ENCODE measurements around the gene MRPL52. TPM values are rescaled to one million over a fixed set of nuclear protein-coding genes. Genes with fewer than 3 reads are reported as not detected.
"Not testable (repeated sequence)": the region's sequence is repeated elsewhere in the genome, so short reads cannot be mapped to it uniquely, and the experiment has no call there.

MRPL52 gene
- total and polyA plus RNA-seq, 8 donors, result 25.2 to 194 (median 134) TPM; not detected in 1

GRCh38 chr14:22822016-22822570 is 7.6 kb upstream of the MRPL52 start:
- no peaks in the 10 kb centered on the region for H3K9me3 ChIP-seq
- H3K36me3 ChIP-seq, result no peaks in the 10 kb centered on the region
- no peaks in the 10 kb centered on the region for H3K27me3 ChIP-seq
- DNase-seq, result peak in 1 of 2 donors; percentile 78
- intact Hi-C loops (cut with DNase I; ENCODE audit: low total_unique reads), result no loop called here
- peaks cover 36 to 78% (median 65%) of the 10 kb centered on the region in 4 donors for H3K4me1 ChIP-seq
- H3K4me3 ChIP-seq, result peak overlapping the region; percentile 43 to 53 (median 44)
- peak overlapping the region; percentile 82 to 91 (median 87) for H3K27ac ChIP-seq
- WGBS, 5 donors, result 37 to 51% (median 43%) methylated on average over 28 to 32 of the region's 32 CpGs
- TF ChIP-seq EP300 (IDR thresholded peaks at IDR 0.05) (no peak), CTCF (IDR thresholded peaks at IDR 0.05) (no peak), POLR2A (IDR thresholded peaks at IDR 0.05) (no peak), POLR2AphosphoS5 (IDR thresholded peaks at IDR 0.05) (no peak)

- Histone ChIP-seq H3K4me3 (peak overlapping the region; percentile 43 to 53 (median 44)), H3K4me1 (peaks cover 32 to 72% (median 63%) of the 10 kb centered on the region in 4 donors), H3K36me3 (no peaks in the 10 kb centered on the region), H3K27ac (peak overlapping the region; percentile 82 to 91 (median 87)), H3K27me3 (no peaks in the 10 kb centered on the region), H3K9me3 (no peaks in the 10 kb centered on the region)
- DNase-seq, result peak; percentile 74 to 95
- WGBS, 5 donors, result 0 to 2% (median 1%) methylated on average over 33 to 34 of the region's 34 CpGs
- TF ChIP-seq CTCF (IDR thresholded peaks at IDR 0.05), result peak in 5 of 7 experiments; percentile 76 to 89 (median 78)
- TF ChIP-seq EP300 (IDR thresholded peaks at IDR 0.05), result no peak
- TF ChIP-seq POLR2A (IDR thresholded peaks at IDR 0.05), result no peak
- peak in 2 of 3 donors; percentile 23 to 31 for TF ChIP-seq POLR2AphosphoS5 (IDR thresholded peaks at IDR 0.05)
- intact Hi-C loops (cut with DNase I; ENCODE audit: low total_unique reads), result no loop called here
These were observed 7.1 kb upstream of the MRPL52 start for GRCh38 chr14:22822571-22823098.

GRCh38 chr14:22824711-22825359 is 4.9 kb upstream of the MRPL52 start:
- Histone ChIP-seq H3K36me3 (no peaks in the 10 kb centered on the region), H3K27ac (peak overlapping the region in 1 of 5 donors; percentile 7), H3K4me1 (peaks cover 22 to 55% (median 47%) of the 10 kb centered on the region in 4 donors), H3K4me3 (no peak overlapping the region), H3K9me3 (no peaks in the 10 kb centered on the region), H3K27me3 (no peaks in the 10 kb centered on the region)
- WGBS, 5 donors, result 62 to 71% (median 67%) methylated on average over 8 of the region's 8 CpGs
- peak in 1 of 2 donors; percentile 76 for DNase-seq
- intact Hi-C loops (cut with DNase I; ENCODE audit: low total_unique reads), result no loop called here
- TF ChIP-seq POLR2A (IDR thresholded peaks at IDR 0.05) (no peak), EP300 (IDR thresholded peaks at IDR 0.05) (no peak), CTCF (IDR thresholded peaks at IDR 0.05) (no peak), POLR2AphosphoS5 (IDR thresholded peaks at IDR 0.05) (no peak)

GRCh38 chr14:22829076-22829660 is 519 bp upstream of the MRPL52 start:
- H3K9me3 ChIP-seq; DNase-seq; intact Hi-C loops (cut with DNase I; ENCODE audit: low total_unique reads); H3K27me3 ChIP-seq: not testable (repeated sequence)
- Histone ChIP-seq H3K4me1 (peaks cover 8 to 29% (median 19%) of the 10 kb centered on the region in 4 donors), H3K4me3 (peak overlapping the region; percentile 64 to 95 (median 88)), H3K36me3 (peaks cover 3 to 22% (median 12%) of the 10 kb centered on the region in 4 donors), H3K27ac (peak overlapping the region; percentile 83 to 93 (median 85))
- WGBS, 5 donors, result 75 to 84% (median 82%) methylated on average over 10 to 12 of the region's 12 CpGs

Measured in stomach (tissue), 9 donors.